Esophagus muscularis mucosa (tissue), 3 donors: ENCODE data around the gene VPS41.

Source experiments
- POLR2A ChIP-seq: fragments of 450-650 bp; IDR thresholded peaks from one replicate; pipeline ENCODE4 v1.6.1; 2017; ENCODE audit warnings: antibody characterized with exemption, moderate library complexity, mild to moderate bottlenecking, low read depth
- POLR2AphosphoS5 ChIP-seq, 2 donors: sonication (generic); formaldehyde crosslinking; IDR thresholded peaks; one replicate each; pipeline ENCODE4 v1.6.1; 2017; ENCODE audit warnings: antibody characterized with exemption in 2 of 2
- TF ChIP-seq, protein P1 (sequence below), 3 experiments: fragments of 200-600 bp in 2 of 3; fragments of 450-650 bp in 1 of 3; sonication (generic) in 2 of 3; IDR thresholded peaks; one replicate each; pipeline ENCODE4 v1.5.1; 2017 to 2019; ENCODE audit warnings: antibody characterized with exemption in 3 of 3, mild to moderate bottlenecking in 2 of 3, moderate library complexity in 1 of 3

DNA sequence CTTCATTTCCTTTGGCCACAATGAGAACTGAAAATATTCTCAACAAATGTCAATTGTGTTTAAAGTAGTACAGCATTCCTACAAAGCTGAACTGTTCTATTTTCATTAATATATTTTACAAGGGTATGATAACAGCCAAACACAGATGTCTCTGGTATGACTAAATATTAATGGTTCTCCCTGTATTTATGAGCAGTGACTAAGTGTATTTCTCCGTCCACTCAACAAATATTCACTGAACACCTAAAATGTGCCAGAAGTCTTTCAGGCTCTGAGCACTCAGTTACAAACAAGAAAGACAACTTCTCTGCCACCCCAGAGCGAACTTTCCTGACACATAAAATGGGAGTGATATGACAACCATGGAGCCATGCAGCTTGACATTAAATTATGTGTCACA is 135.6 kb downstream of the VPS41 start:
- TF ChIP-seq, protein P1, sequence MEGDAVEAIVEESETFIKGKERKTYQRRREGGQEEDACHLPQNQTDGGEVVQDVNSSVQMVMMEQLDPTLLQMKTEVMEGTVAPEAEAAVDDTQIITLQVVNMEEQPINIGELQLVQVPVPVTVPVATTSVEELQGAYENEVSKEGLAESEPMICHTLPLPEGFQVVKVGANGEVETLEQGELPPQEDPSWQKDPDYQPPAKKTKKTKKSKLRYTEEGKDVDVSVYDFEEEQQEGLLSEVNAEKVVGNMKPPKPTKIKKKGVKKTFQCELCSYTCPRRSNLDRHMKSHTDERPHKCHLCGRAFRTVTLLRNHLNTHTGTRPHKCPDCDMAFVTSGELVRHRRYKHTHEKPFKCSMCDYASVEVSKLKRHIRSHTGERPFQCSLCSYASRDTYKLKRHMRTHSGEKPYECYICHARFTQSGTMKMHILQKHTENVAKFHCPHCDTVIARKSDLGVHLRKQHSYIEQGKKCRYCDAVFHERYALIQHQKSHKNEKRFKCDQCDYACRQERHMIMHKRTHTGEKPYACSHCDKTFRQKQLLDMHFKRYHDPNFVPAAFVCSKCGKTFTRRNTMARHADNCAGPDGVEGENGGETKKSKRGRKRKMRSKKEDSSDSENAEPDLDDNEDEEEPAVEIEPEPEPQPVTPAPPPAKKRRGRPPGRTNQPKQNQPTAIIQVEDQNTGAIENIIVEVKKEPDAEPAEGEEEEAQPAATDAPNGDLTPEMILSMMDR (IDR thresholded peaks at IDR 0.05) = no peak
- no peak for TF ChIP-seq POLR2AphosphoS5 (IDR thresholded peaks at IDR 0.05)
- no peak for TF ChIP-seq POLR2A
